GM23338 (cell line): ENCODE results near the gene ARR3. TPM values are rescaled to one million over a fixed set of nuclear protein-coding genes. Genes with fewer than 3 reads are reported as not detected.
"Not testable (repeated sequence)": the region's sequence is repeated elsewhere in the genome, so short reads cannot be mapped to it uniquely, and the experiment has no call there.

Experiments used
- ATAC-seq: fragments of 200-7000 bp; cut with Tn5 transposase; 3 replicates; pipeline ENCODE4 v1.9.1; 2020
- DNase-seq: peaks from one replicate; pipeline ENCODE4 v3.0.0-alpha.2; 2015; ENCODE audit warnings: low spot score
- H2AFZ ChIP-seq: fragments of 200-600 bp; sonication (generic); 2 replicates; pipeline ENCODE4 v1.8.0; 2016; ENCODE audit warnings: antibody characterized with exemption, mild to moderate bottlenecking, moderate library complexity
- H3F3A ChIP-seq: fragments of 200-600 bp; sonication (generic); replicated peaks from 2 replicates; pipeline ENCODE4 v1.8.0; 2017; ENCODE audit warnings: antibody characterized with exemption, mixed run types, low read depth
- H3K27ac ChIP-seq: fragments of 200-600 bp; sonication (generic); 2 replicates; pipeline ENCODE4 v1.6.1; 2016; ENCODE audit warnings: low read depth
- H3K27me3 ChIP-seq: fragments of 200-600 bp; sonication (generic); 2 replicates; pipeline ENCODE4 v1.8.0; 2016; ENCODE audit warnings: mild to moderate bottlenecking, mixed run types, moderate library complexity; ENCODE audit not compliant: insufficient read depth
- H3K36me3 ChIP-seq: fragments of 200-600 bp; sonication (generic); 2 replicates; pipeline ENCODE4 v1.8.0; 2016; ENCODE audit warnings: mild to moderate bottlenecking; ENCODE audit not compliant: insufficient read depth
- H3K4me1 ChIP-seq: fragments of 200-600 bp; sonication (generic); 2 replicates; pipeline ENCODE4 v1.8.0; 2016; ENCODE audit warnings: mild to moderate bottlenecking, moderate library complexity; ENCODE audit not compliant: insufficient read depth
- H3K4me2 ChIP-seq: fragments of 200-600 bp; sonication (generic); 2 replicates; pipeline ENCODE4 v1.7.1; 2017; ENCODE audit warnings: mixed run types
- H3K4me3 ChIP-seq: fragments of 200-600 bp; sonication (generic); 2 replicates; pipeline ENCODE4 v1.6.1; 2016; ENCODE audit warnings: mixed run types
- H3K79me2 ChIP-seq: fragments of 200-600 bp; sonication (generic); replicated peaks from 2 replicates; pipeline ENCODE4 v1.8.0; 2017; ENCODE audit warnings: mild to moderate bottlenecking; ENCODE audit not compliant: insufficient read depth
- H3K9me2 ChIP-seq: fragments of 200-600 bp; sonication (generic); 2 replicates; pipeline ENCODE4 v1.8.0; 2017; ENCODE audit not compliant: insufficient read depth
- H4K20me1 ChIP-seq: fragments of 200-600 bp; sonication (generic); replicated peaks from 2 replicates; pipeline ENCODE4 v1.8.0; 2017; ENCODE audit warnings: mild to moderate bottlenecking; ENCODE audit not compliant: insufficient read depth
- H3K27ac Mint-ChIP-seq: 2 replicates; pipeline ENCODE4 v1.8.0; 2020; ENCODE audit warnings: inconsistent platforms, mild to moderate bottlenecking, moderate library complexity, mixed read lengths
- H3K27me3 Mint-ChIP-seq: 3 replicates; pipeline ENCODE4 v1.8.0; 2022; ENCODE audit warnings: low read depth, mild to moderate bottlenecking, moderate library complexity, mixed read lengths, inconsistent platforms; ENCODE audit not compliant: insufficient read depth, poor library complexity
- H3K36me3 Mint-ChIP-seq: 3 replicates; pipeline ENCODE4 v1.8.0; 2021; ENCODE audit warnings: low read depth, mild to moderate bottlenecking, inconsistent platforms, moderate library complexity, mixed read lengths
- H3K4me1 Mint-ChIP-seq: 3 replicates; pipeline ENCODE4 v1.8.0; 2020; ENCODE audit warnings: mild to moderate bottlenecking, inconsistent platforms, mixed read lengths
- H3K4me3 Mint-ChIP-seq: 3 replicates; pipeline ENCODE4 v1.8.0; 2021; ENCODE audit warnings: moderate library complexity, mild to moderate bottlenecking, inconsistent platforms, mixed read lengths
- H3K9me3 Mint-ChIP-seq: 3 replicates; pipeline ENCODE4 v1.8.0; 2020; ENCODE audit warnings: moderate library complexity, mild to moderate bottlenecking, inconsistent platforms, mixed read lengths
- CTCF ChIP-seq, 2 experiments: fragments of 200-600 bp in 1 of 2; sonication (generic) in 1 of 2; conservative IDR thresholded peaks; 2 replicates each; pipeline versions ENCODE4 v1.5.1 to v1.6.1; 2016 to 2017; ENCODE audit warnings: antibody characterized with exemption in 2 of 2, low read depth in 2 of 2, mild to moderate bottlenecking in 2 of 2, moderate library complexity in 1 of 2
- ZNF462 ChIP-seq: fragments of 250-450 bp; sonication (Bioruptor Pico); IDR thresholded peaks from 2 replicates; pipeline ENCODE4 v1.5.0; 2020; ENCODE audit warnings: mild to moderate bottlenecking, moderate library complexity
- polyA plus RNA-seq: library from polyadenylated mRNA; unstranded; fragments of >200 nt; fragmentation: Nextera tagmentation; extraction: Ambion mirVana; gene quantifications from 2 replicates; pipeline ENCODE4 v1.2.1, GENCODE V29; 2016
- total RNA-seq: library from RNA; depleted of rRNA; stranded (reverse); fragments of >200 nt; shearing (Covaris generic); gene quantifications from 2 replicates; pipeline ENCODE4 v1.2.3, GENCODE V29; 2014

ARR3 gene
- total and polyA plus RNA-seq, 2 experiments from 2014 or later: not detected

GRCh38 chrX:70322784-70323183 lies 54.6 kb downstream of the ARR3 start:
- Mint-ChIP-seq H3K36me3 (no peaks in the 10 kb centered on the region), H3K4me3 (no peak overlapping the region), H3K4me1 (peaks cover 2% of the 10 kb centered on the region; the same call in 2 of the 3 replicates), H3K9me3 (no peaks in the 10 kb centered on the region), H3K27me3 (no peaks in the 10 kb centered on the region), H3K27ac (0 out of 2 replicates have a peak overlapping the region, but pooled peaks have one; percentile 8)
- ATAC-seq (no peak), DNase-seq (peak; percentile 4)
- no peaks in the 10 kb centered on the region for H4K20me1 ChIP-seq
- no peaks in the 10 kb centered on the region for H3K79me2 ChIP-seq
- no peak for TF ChIP-seq ZNF462 (CRISPR knock-in tag)
- 0 out of 4 replicates have a peak, but pooled peaks of 1 of the 2 experiments have one; percentile 22 for TF ChIP-seq CTCF (conservative IDR thresholded peaks at IDR 0.05; ENCODE audit: low read depth in 2 of 2)
- H3K9me2 ChIP-seq: no peaks in the 10 kb centered on the region
- no peak overlapping the region for H3K4me2 ChIP-seq
- no peak overlapping the region for H2AFZ ChIP-seq
- no peak overlapping the region for H3K4me3 ChIP-seq
- H3K36me3 ChIP-seq: no peaks in the 10 kb centered on the region
- H3F3A ChIP-seq: no peaks in the 10 kb centered on the region
- no peaks in the 10 kb centered on the region for H3K4me1 ChIP-seq
- H3K27me3 ChIP-seq: no peaks in the 10 kb centered on the region
- no peak overlapping the region for H3K27ac ChIP-seq

GRCh38 chrX:70323628-70324027 lies 55.5 kb downstream of the ARR3 start:
- H3K27ac ChIP-seq, H3K9me3 Mint-ChIP-seq, H3F3A ChIP-seq, H3K27me3 Mint-ChIP-seq, H3K36me3 Mint-ChIP-seq, H3K4me3 ChIP-seq, H3K4me1 Mint-ChIP-seq, H3K27ac Mint-ChIP-seq, H3K36me3 ChIP-seq, H3K4me2 ChIP-seq, ATAC-seq, DNase-seq, H3K4me3 Mint-ChIP-seq, H3K27me3 ChIP-seq, H4K20me1 ChIP-seq, H2AFZ ChIP-seq, H3K79me2 ChIP-seq, H3K9me2 ChIP-seq, H3K4me1 ChIP-seq: not testable (repeated sequence)
